Activated CD8-positive, alpha-beta memory T cell treated with anti-CD3 and anti-CD28 coated beads, Interleukin-2, amount 10 ng/mL, durations not matched to agents 7 days and 5 days (primary cell): ENCODE data around the gene NTSR1. TPM values are rescaled to one million over a fixed set of nuclear protein-coding genes. Genes with fewer than 3 reads are reported as not detected.

ENCODE experiments used
- ATAC-seq: fragments of 150-1000 bp; cut with Tn5 transposase; one replicate; pipeline ENCODE4 v1.10.0; 2021; ENCODE audit warnings: moderate library complexity
- CTCF ChIA-PET: fragments of 350-600 bp; sonication (Branson Sonifier 250); formaldehyde crosslinking; loops from one replicate; lab custom pipeline; 2021; ENCODE audit warnings: antibody characterized with exemption; lab: Charles Lee
- DNase-seq: peaks from one replicate; pipeline ENCODE4 v3.0.0-alpha.2; 2020
- H3K27ac Mint-ChIP-seq: one replicate; pipeline ENCODE4 v1.8.0; 2021; ENCODE audit warnings: mild to moderate bottlenecking, mixed read lengths
- H3K27me3 Mint-ChIP-seq: one replicate; pipeline ENCODE4 v1.8.0; 2021; ENCODE audit warnings: mixed read lengths
- H3K36me3 Mint-ChIP-seq: one replicate; pipeline ENCODE4 v1.8.0; 2021; ENCODE audit warnings: mild to moderate bottlenecking, mixed read lengths
- H3K4me1 Mint-ChIP-seq: one replicate; pipeline ENCODE4 v1.8.0; 2021; ENCODE audit warnings: mixed read lengths
- H3K4me3 Mint-ChIP-seq: one replicate; pipeline ENCODE4 v1.8.0; 2021; ENCODE audit warnings: mild to moderate bottlenecking, moderate library complexity, mixed read lengths
- H3K9me3 Mint-ChIP-seq: one replicate; pipeline ENCODE4 v1.8.0; 2022; ENCODE audit warnings: low read depth, mixed read lengths
- total RNA-seq, 2 experiments: library from RNA; stranded (reverse); gene quantifications; one replicate each; pipeline ENCODE4 v1.2.3, GENCODE V29; 2021

NTSR1 gene
- total RNA-seq, 2 experiments from 2014 or later, result not detected

- Mint-ChIP-seq H3K27ac (no peak overlapping the region), H3K9me3 (no peaks in the 10 kb centered on the region), H3K27me3 (peaks cover 56% of the 10 kb centered on the region), H3K4me3 (no peak overlapping the region), H3K4me1 (no peaks in the 10 kb centered on the region), H3K36me3 (no peaks in the 10 kb centered on the region)
- ATAC-seq, result no peak
- DNase-seq, result no peak
- CTCF ChIA-PET, result interaction anchor here (1.1 kb wide), 1 partner anchor 99 kb away, joined by 3 read pairs; no protein-coding TSS in a partner anchor
These were observed 885 bp downstream of the NTSR1 start for GRCh38 chr20:62709537-62709905.

DNA sequence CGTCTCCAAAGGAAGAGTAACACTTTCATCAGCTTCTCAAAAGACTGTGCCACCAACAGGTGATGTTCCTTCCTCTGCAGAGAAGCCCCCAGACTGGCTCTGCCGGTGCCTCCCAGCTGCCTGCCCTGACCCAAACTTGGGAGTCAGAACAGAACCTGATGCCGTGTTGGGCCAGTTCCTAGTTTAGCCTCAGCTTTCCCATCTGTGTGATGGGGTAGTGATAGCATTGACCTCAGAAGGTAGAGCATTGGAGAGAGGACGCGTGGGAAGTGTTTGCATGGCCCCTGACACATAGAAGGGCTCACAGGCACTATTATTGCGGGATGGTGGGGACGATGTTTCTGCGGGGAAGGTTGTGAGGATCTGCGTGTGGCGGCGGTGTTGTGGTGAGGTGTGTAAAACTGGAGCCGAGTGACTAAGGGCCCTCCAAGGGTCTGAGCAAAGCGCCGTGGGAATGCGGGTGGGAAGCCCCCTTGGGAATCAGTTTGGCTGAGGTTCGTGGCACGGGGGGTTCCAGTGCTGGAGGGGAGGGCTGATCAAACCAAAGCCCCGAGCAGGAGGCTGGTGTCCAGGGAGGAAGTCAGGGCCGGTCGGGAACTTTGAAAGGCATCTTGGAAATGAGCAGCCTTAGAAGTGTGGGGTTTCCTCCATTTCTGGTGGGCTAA, 1.7 kb downstream of the NTSR1 start:
- DNase-seq (no peak), ATAC-seq (no peak)
- H3K36me3 Mint-ChIP-seq, result no peaks in the 10 kb centered on the region
- no peaks in the 10 kb centered on the region for H3K4me1 Mint-ChIP-seq
- CTCF ChIA-PET, result interaction anchor here (0.8 to 1.6 kb wide), 2 partner anchors 8 to 81 kb away, joined by 3 to 4 read pairs; no protein-coding TSS in a partner anchor
- no peak overlapping the region for H3K4me3 Mint-ChIP-seq
- H3K9me3 Mint-ChIP-seq, result no peaks in the 10 kb centered on the region
- H3K27me3 Mint-ChIP-seq, result peaks cover 62% of the 10 kb centered on the region
- H3K27ac Mint-ChIP-seq, result no peak overlapping the region

- CTCF ChIA-PET, result interaction anchor here (1.6 kb wide), 1 partner anchor 80 kb away, joined by 4 read pairs; no protein-coding TSS in a partner anchor
These were observed 2.5 kb downstream of the NTSR1 start for GRCh38 chr20:62710886-62711702.

DNA sequence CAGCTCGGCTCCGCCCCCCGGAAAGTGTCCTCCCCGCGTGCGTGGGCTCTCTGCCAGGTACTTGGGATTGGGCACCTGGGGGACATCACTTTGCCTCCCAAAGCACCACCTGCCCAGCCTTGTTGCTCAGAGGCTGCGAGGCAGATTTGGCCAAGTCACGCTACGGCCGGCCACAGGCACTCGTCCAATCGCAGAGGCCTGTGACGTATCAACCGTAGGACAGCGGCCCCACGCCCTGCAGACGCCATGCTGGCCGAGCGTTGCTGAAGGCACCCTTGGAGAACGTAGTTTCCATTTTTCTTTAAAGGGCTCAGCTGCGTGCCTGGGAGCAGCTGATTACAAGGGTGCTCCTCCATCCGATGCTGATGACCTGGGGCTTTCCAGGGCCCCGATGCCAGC, 3.1 kb downstream of the NTSR1 start:
- H3K4me1 Mint-ChIP-seq, result peaks cover 12% of the 10 kb centered on the region
- CTCF ChIA-PET, result interaction anchor here (1.6 kb wide), 1 partner anchor 79 kb away, joined by 4 read pairs; no protein-coding TSS in a partner anchor
- no peaks in the 10 kb centered on the region for H3K36me3 Mint-ChIP-seq
- ATAC-seq, result no peak
- no peak for DNase-seq
- peaks cover 56% of the 10 kb centered on the region for H3K27me3 Mint-ChIP-seq
- H3K9me3 Mint-ChIP-seq, result no peaks in the 10 kb centered on the region
- no peak overlapping the region for H3K27ac Mint-ChIP-seq
- H3K4me3 Mint-ChIP-seq, result no peak overlapping the region

More at GRCh38 chr20:62710886-62711702, 2.5 kb downstream of the NTSR1 start:
- peaks cover 6% of the 10 kb centered on the region for H3K4me1 Mint-ChIP-seq
- DNase-seq, result no peak
- no peak overlapping the region for H3K4me3 Mint-ChIP-seq
- peaks cover 56% of the 10 kb centered on the region for H3K27me3 Mint-ChIP-seq
- H3K27ac Mint-ChIP-seq, result no peak overlapping the region
- H3K9me3 Mint-ChIP-seq, result no peaks in the 10 kb centered on the region
- peak; percentile 46 for ATAC-seq
- H3K36me3 Mint-ChIP-seq, result no peaks in the 10 kb centered on the region

DNA sequence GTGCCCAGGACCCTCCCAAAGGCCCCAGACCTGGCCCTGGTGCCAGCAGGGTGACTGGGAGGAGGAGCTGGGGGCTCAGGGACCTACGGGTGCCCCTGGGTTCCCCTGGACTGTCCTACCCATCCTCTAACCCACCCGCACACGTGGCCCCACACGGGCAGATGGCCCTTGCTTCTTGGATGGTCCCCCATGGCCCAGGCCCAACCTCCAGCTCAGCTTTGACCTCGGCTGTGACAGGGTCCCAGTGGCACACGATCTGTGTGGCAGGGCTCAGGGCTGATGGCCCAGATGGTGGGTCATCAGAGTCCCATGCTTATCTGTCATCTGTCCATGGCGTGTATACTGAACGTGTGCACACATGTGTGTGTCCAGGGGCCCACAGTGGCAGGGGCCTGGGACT, 4.0 kb downstream of the NTSR1 start:
- Mint-ChIP-seq H3K27ac (no peak overlapping the region), H3K4me1 (peaks cover 15% of the 10 kb centered on the region), H3K36me3 (no peaks in the 10 kb centered on the region), H3K27me3 (peaks cover 49% of the 10 kb centered on the region), H3K4me3 (no peak overlapping the region), H3K9me3 (no peaks in the 10 kb centered on the region)
- no peak for ATAC-seq
- no peak for DNase-seq
- CTCF ChIA-PET, result interaction anchor here (1.2 kb wide), 1 partner anchor 71 kb away, joined by 3 read pairs; the partner anchor contains the start of gene SLCO4A1

- no peak overlapping the region for H3K4me3 Mint-ChIP-seq
- CTCF ChIA-PET, result no interaction called here
These were observed 5.4 kb downstream of the NTSR1 start for GRCh38 chr20:62714006-62714405.

GRCh38 chr20:62714799-62715198, 6.2 kb downstream of the NTSR1 start:
- H3K9me3 Mint-ChIP-seq, result peaks cover 3% of the 10 kb centered on the region
- no peak overlapping the region for H3K27ac Mint-ChIP-seq
- ATAC-seq (no peak), DNase-seq (no peak)
- no peak overlapping the region for H3K4me3 Mint-ChIP-seq
- H3K36me3 Mint-ChIP-seq, result no peaks in the 10 kb centered on the region
- CTCF ChIA-PET, result interaction anchor here (0.9 kb wide), 1 partner anchor 77 kb away, joined by 3 read pairs; no protein-coding TSS in a partner anchor
- H3K27me3 Mint-ChIP-seq, result peaks cover 53% of the 10 kb centered on the region
- H3K4me1 Mint-ChIP-seq, result peaks cover 15% of the 10 kb centered on the region

More at GRCh38 chr20:62714006-62714405, 5.4 kb downstream of the NTSR1 start:
- DNase-seq (no peak), ATAC-seq (no peak)
- Mint-ChIP-seq H3K36me3 (no peaks in the 10 kb centered on the region), H3K27ac (no peak overlapping the region), H3K27me3 (peaks cover 53% of the 10 kb centered on the region), H3K9me3 (no peaks in the 10 kb centered on the region), H3K4me1 (peaks cover 15% of the 10 kb centered on the region)

DNA sequence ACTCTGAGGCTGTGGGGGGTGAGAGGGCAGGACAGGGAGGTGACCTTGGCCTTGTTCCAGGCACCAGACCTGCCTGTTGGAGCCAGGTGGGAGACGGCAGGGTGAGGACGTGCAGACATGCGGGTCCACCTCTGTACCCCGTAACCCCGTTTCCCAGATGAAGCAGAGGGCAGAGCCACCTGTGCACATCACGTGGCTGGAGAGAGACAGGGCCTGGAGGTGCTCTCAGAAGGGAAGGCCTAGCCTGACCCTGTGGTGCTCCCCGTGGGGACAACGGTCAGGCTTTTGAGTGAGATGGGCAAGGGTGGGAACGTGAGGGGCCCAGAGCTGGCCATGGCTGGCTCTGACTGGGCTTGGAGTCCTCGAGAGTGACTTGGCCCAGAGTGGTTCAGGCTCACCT, 6.6 kb downstream of the NTSR1 start:
- DNase-seq (no peak), ATAC-seq (no peak)
- no peak overlapping the region for H3K27ac Mint-ChIP-seq
- H3K27me3 Mint-ChIP-seq, result peaks cover 52% of the 10 kb centered on the region
- H3K4me1 Mint-ChIP-seq, result peaks cover 15% of the 10 kb centered on the region
- CTCF ChIA-PET, result interaction anchor here (0.9 kb wide), 1 partner anchor 77 kb away, joined by 3 read pairs; no protein-coding TSS in a partner anchor
- H3K4me3 Mint-ChIP-seq, result no peak overlapping the region
- peaks cover 4% of the 10 kb centered on the region for H3K9me3 Mint-ChIP-seq
- H3K36me3 Mint-ChIP-seq, result peaks cover under 1% of the 10 kb centered on the region

DNA sequence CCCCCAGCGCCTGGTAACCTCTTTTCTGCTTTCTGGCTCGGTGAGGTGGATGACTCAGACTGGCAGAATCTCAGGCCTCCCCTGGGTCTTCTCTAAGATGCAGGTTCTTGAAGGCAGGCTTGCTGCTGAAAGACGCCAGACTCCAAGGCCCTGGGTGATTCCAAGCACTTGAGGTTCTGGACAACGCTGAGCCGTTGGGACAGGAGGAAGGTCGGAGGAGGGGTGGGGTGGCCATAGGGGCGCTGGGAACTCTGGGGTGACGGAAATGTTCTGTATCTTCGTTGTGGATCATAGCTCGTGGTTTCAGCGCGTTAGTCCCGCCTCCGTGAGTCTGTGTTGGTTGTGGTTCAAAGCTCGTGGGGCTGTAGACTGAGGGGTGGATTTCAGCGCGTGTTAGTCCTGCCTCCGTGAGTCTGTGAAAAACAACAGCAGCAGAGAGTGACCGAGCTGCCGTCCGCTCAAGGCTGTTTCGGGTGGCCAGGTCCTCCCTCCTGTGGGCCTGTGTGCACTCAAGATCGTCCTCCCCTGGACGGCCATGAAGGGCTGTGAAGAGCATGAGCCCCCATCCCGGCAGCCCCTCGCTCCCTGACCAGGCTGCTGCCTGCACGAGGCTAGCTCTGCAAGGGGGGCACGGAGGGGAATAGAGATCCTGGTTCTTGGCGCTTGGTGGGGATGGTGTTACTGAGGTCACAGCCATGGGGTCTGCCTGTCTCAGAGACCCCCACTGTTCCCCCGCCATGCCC, 7.7 kb downstream of the NTSR1 start:
- H3K27ac Mint-ChIP-seq, result peak overlapping the region; percentile 69
- peaks cover 6% of the 10 kb centered on the region for H3K36me3 Mint-ChIP-seq
- DNase-seq, result peak; percentile 55
- H3K9me3 Mint-ChIP-seq, result peaks cover 9% of the 10 kb centered on the region
- ATAC-seq, result peak; percentile 82
- CTCF ChIA-PET, result interaction anchor here (1.3 kb wide), 1 partner anchor 74 kb away, joined by 3 read pairs; no protein-coding TSS in a partner anchor
- H3K4me1 Mint-ChIP-seq, result peaks cover 16% of the 10 kb centered on the region
- H3K27me3 Mint-ChIP-seq, result peaks cover 49% of the 10 kb centered on the region
- H3K4me3 Mint-ChIP-seq, result no peak overlapping the region

DNA sequence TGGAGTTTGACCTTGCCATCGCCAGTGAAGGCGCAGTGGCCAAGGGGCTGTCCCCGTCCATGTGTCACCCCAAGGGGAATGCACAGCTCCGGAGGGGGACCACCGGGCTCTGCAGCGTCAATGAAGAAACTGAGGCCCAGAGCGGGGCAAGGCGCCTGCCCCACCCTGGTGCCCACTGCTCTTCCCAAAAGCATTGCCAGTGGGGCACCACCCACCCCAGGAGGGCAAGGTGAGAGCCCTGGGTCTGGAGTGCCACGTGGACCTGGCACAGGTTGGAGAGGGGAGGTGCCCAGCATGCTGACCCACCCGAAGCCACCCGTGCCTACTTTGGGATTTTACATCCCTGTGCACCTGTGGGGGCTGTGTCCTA, 8.3 kb downstream of the NTSR1 start:
- no peak overlapping the region for H3K27ac Mint-ChIP-seq
- CTCF ChIA-PET, result interaction anchor here (1.3 kb wide), 1 partner anchor 74 kb away, joined by 3 read pairs; no protein-coding TSS in a partner anchor
- no peak for ATAC-seq
- peaks cover 10% of the 10 kb centered on the region for H3K36me3 Mint-ChIP-seq
- no peak for DNase-seq
- peaks cover 52% of the 10 kb centered on the region for H3K27me3 Mint-ChIP-seq
- no peak overlapping the region for H3K4me3 Mint-ChIP-seq
- H3K9me3 Mint-ChIP-seq, result peaks cover 12% of the 10 kb centered on the region
- peaks cover 22% of the 10 kb centered on the region for H3K4me1 Mint-ChIP-seq

DNA sequence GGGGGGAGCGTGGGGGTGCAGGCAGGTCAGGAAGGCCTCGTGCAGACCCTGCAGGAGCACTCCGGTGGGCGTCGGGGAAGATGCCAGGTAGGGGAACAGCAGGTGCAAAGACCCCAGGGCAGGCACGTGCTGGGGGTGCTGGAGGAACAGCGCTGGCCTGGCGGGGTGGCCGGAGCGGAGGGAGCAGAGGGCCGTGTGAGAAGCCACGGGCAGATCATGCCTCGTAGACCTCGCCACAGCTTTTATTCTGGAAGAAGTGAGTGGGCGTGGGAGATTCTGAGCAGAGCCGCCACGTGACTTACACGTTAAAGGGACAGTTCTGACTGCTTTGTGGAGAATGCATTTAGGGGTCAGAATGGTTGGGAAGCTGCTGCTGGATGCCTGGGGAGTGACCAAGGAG, 9.3 kb downstream of the NTSR1 start:
- no peak for ATAC-seq
- CTCF ChIA-PET, result interaction anchor here (1.2 kb wide), 1 partner anchor 8 kb away, joined by 3 read pairs; no protein-coding TSS in a partner anchor
- H3K27ac Mint-ChIP-seq, result no peak overlapping the region
- H3K9me3 Mint-ChIP-seq, result peaks cover 12% of the 10 kb centered on the region
- H3K27me3 Mint-ChIP-seq, result peaks cover 62% of the 10 kb centered on the region
- peaks cover 24% of the 10 kb centered on the region for H3K4me1 Mint-ChIP-seq
- H3K4me3 Mint-ChIP-seq, result no peak overlapping the region
- no peak for DNase-seq
- H3K36me3 Mint-ChIP-seq, result peaks cover 10% of the 10 kb centered on the region

- Mint-ChIP-seq H3K9me3 (peaks cover 12% of the 10 kb centered on the region), H3K36me3 (peaks cover 10% of the 10 kb centered on the region), H3K4me3 (no peak overlapping the region), H3K4me1 (peaks cover 24% of the 10 kb centered on the region), H3K27ac (no peak overlapping the region), H3K27me3 (peaks cover 65% of the 10 kb centered on the region)
- no peak for ATAC-seq
- DNase-seq, result no peak
- CTCF ChIA-PET, result interaction anchor here (1.2 kb wide), 1 partner anchor 8 kb away, joined by 3 read pairs; no protein-coding TSS in a partner anchor
These were observed 9.9 kb downstream of the NTSR1 start for GRCh38 chr20:62718546-62718945.
